Upper lobe of left lung (tissue), 6 donors: ENCODE data around the gene MORN4. TPM values are rescaled to one million over a fixed set of nuclear protein-coding genes. Genes with fewer than 3 reads are reported as not detected.

Source experiments
- ATAC-seq, 2 donors: fragments of 200-7000 bp; cut with Tn5 transposase; one replicate each; pipeline ENCODE4 v1.9.1; 2022; ENCODE audit warnings: mild to moderate bottlenecking in 2 of 2, moderate library complexity in 2 of 2; ENCODE audit not compliant: low FRiP score in 2 of 2
- DNase-seq, 2 donors: peaks; one replicate each; pipeline ENCODE4 v3.0.0-alpha.2; 2019 to 2020
- H3K27ac ChIP-seq, 4 donors: fragments of 200-600 bp; sonication (generic); one replicate each; pipeline ENCODE4 v1.5.1; 2016 to 2019
- H3K27me3 ChIP-seq, 4 donors: fragments of 200-600 bp; sonication (generic); one replicate each; pipeline ENCODE4 v1.5.1; 2017 to 2019
- H3K36me3 ChIP-seq, 4 donors: fragments of 200-600 bp; sonication (generic); one replicate each; pipeline ENCODE4 v1.5.1; 2016 to 2019
- H3K4me1 ChIP-seq, 4 donors: fragments of 200-600 bp; sonication (generic); one replicate each; pipeline ENCODE4 v1.5.1; 2018 to 2019
- H3K4me3 ChIP-seq, 4 donors: fragments of 200-600 bp; sonication (generic); one replicate each; pipeline ENCODE4 v1.5.1; 2017 to 2019; ENCODE audit warnings: mild to moderate bottlenecking in 2 of 4, moderate library complexity in 1 of 4
- H3K9me3 ChIP-seq, 4 donors: fragments of 200-600 bp; sonication (generic); one replicate each; pipeline ENCODE4 v1.5.1; 2018 to 2019
- CTCF ChIP-seq, 6 experiments: fragments of 450-650 bp in 4 of 6; fragments of 200-600 bp in 2 of 6; sonication (generic) in 2 of 6; IDR thresholded peaks; one replicate each; pipeline ENCODE4 v1.5.1; 2016 to 2019; ENCODE audit warnings: antibody characterized with exemption in 6 of 6
- EP300 ChIP-seq, 4 donors: sonication (generic); formaldehyde crosslinking; IDR thresholded peaks; one replicate each; pipeline ENCODE4 v1.5.1; 2017; ENCODE audit warnings: antibody characterized with exemption in 4 of 4, control low read depth in 2 of 4
- POLR2A ChIP-seq, 4 donors: fragments of 450-650 bp; IDR thresholded peaks; one replicate each; pipeline ENCODE4 v1.5.1; 2016 to 2017; ENCODE audit warnings: antibody characterized with exemption in 4 of 4, mild to moderate bottlenecking in 2 of 4
- POLR2AphosphoS5 ChIP-seq, 2 donors: sonication (generic); formaldehyde crosslinking; IDR thresholded peaks; one replicate each; pipeline ENCODE4 v1.5.1; 2017; ENCODE audit warnings: antibody characterized with exemption in 2 of 2
- WGBS, 2 donors: methylation state at CpG; one replicate each; pipeline ENCODE4 v1.1.5; 2017 to 2018; 5-methylcytosine and 5-hydroxymethylcytosine counted together
- total RNA-seq, 6 donors: library from RNA; depleted of rRNA in 4 of 6; stranded (reverse); fragments of >200 nt in 4 of 6; gene quantifications; one replicate each; pipeline versions ENCODE4 v1.1.0 to v1.2.1, GENCODE V29; 2016 to 2021
- donor health status: DM: no; HTN: no; CAD: no; lungs with moderate emphysema.
- donor health status: DM: no; HTN: yes; CAD: no; lungs with severe emphysema.

Gene MORN4
- total RNA-seq, 6 donors from 2014 or later: 1.3 to 7.7 (median 3.2) TPM

- WGBS, 2 donors: 87 to 96% methylated on average over 2 of the region's 2 CpGs
- Histone ChIP-seq H3K27ac (no peak overlapping the region), H3K4me3 (no peak overlapping the region), H3K9me3 (no peaks in the 10 kb centered on the region), H3K27me3 (no peaks in the 10 kb centered on the region), H3K36me3 (no peaks in the 10 kb centered on the region), H3K4me1 (peaks cover 0 to 6% (median 0%) of the 10 kb centered on the region in 4 donors)
- DNase-seq (no peak), ATAC-seq (no peak)
- TF ChIP-seq POLR2AphosphoS5 (IDR thresholded peaks at IDR 0.05): no peak
- TF ChIP-seq EP300 (IDR thresholded peaks at IDR 0.05): no peak
- TF ChIP-seq POLR2A (IDR thresholded peaks at IDR 0.05): no peak
- TF ChIP-seq CTCF (IDR thresholded peaks at IDR 0.05): no peak
These were observed 46.1 kb downstream of the MORN4 start for GRCh38 chr10:97587183-97587582.

GRCh38 chr10:97585439-97585811, 47.9 kb downstream of the MORN4 start:
- Histone ChIP-seq H3K4me1 (peaks cover 0 to 6% (median 0%) of the 10 kb centered on the region in 4 donors), H3K9me3 (no peaks in the 10 kb centered on the region), H3K36me3 (no peaks in the 10 kb centered on the region), H3K27ac (no peak overlapping the region), H3K4me3 (no peak overlapping the region), H3K27me3 (no peaks in the 10 kb centered on the region)
- TF ChIP-seq POLR2A (IDR thresholded peaks at IDR 0.05): no peak
- no peak for TF ChIP-seq POLR2AphosphoS5 (IDR thresholded peaks at IDR 0.05)
- no peak for TF ChIP-seq CTCF (IDR thresholded peaks at IDR 0.05)
- no peak for TF ChIP-seq EP300 (IDR thresholded peaks at IDR 0.05)
- WGBS, 2 donors: 90 to 91% methylated on average over 5 of the region's 5 CpGs
- ATAC-seq: no peak
- no peak for DNase-seq

GRCh38 chr10:97584798-97585438, 48.4 kb downstream of the MORN4 start:
- H3K27ac ChIP-seq: peak overlapping the region in 2 of 4 donors; percentile 39 to 45
- 83 to 90% methylated on average over 5 of the region's 5 CpGs for WGBS, 2 donors
- H3K4me1 ChIP-seq: peaks cover 0 to 6% (median 0%) of the 10 kb centered on the region in 4 donors
- no peaks in the 10 kb centered on the region for H3K9me3 ChIP-seq
- ATAC-seq: no peak
- no peaks in the 10 kb centered on the region for H3K36me3 ChIP-seq
- no peaks in the 10 kb centered on the region for H3K27me3 ChIP-seq
- no peak overlapping the region for H3K4me3 ChIP-seq
- TF ChIP-seq POLR2A (IDR thresholded peaks at IDR 0.05): no peak
- TF ChIP-seq POLR2AphosphoS5 (IDR thresholded peaks at IDR 0.05): no peak
- no peak for TF ChIP-seq CTCF (IDR thresholded peaks at IDR 0.05)
- no peak for TF ChIP-seq EP300 (IDR thresholded peaks at IDR 0.05)
- no peak for DNase-seq

- no peaks in the 10 kb centered on the region for H3K27me3 ChIP-seq
- TF ChIP-seq CTCF (IDR thresholded peaks at IDR 0.05) (no peak), POLR2AphosphoS5 (IDR thresholded peaks at IDR 0.05) (no peak), EP300 (IDR thresholded peaks at IDR 0.05) (no peak), POLR2A (IDR thresholded peaks at IDR 0.05) (no peak)
- ATAC-seq: peak; percentile 54 to 68
- peaks cover 0 to 6% (median 0%) of the 10 kb centered on the region in 4 donors for H3K4me1 ChIP-seq
- peak within 1 kb of the TSS in 2 of 4 donors; percentile 39 to 45 for H3K27ac ChIP-seq
- H3K9me3 ChIP-seq: no peaks in the 10 kb centered on the region
- H3K4me3 ChIP-seq: no peak within 1 kb of the TSS
- DNase-seq: peak in 1 of 2 donors; percentile 50
- 50 to 80% methylated on average over 1 to 5 of the region's 5 CpGs for WGBS, 2 donors
- no peaks in the 10 kb centered on the region for H3K36me3 ChIP-seq
These were observed 49.1 kb downstream of the MORN4 start, which contains the start of gene HOGA1 for GRCh38 chr10:97584060-97584797. Gene HOGA1 (plus strand): TSS chr10:97584389. CDS start chr10:97584704, 315 bp downstream.
